Measurements from ENCODE around the gene NAGA.

Gene NAGA

GRCh38 chr22:42083119-42083518 is 12.5 kb upstream of the NAGA start:
- TF ChIP-seq FOXP2 (optimal IDR thresholded peaks at IDR 0.05; ENCODE audit: borderline replicate concordance, extremely low read depth, extremely low read length, insufficient read depth): no peak
- TF ChIP-seq REST (IDR thresholded peaks at IDR 0.05; ENCODE audit: insufficient read depth in 1 of 2, low read depth in 2 of 2, low read length in 2 of 2): no peak
- no peak for TF ChIP-seq POLR2AphosphoS5 (IDR thresholded peaks at IDR 0.05; ENCODE audit: low read depth, low read length)
- TF ChIP-seq TAF1 (IDR thresholded peaks at IDR 0.05; ENCODE audit: borderline replicate concordance, insufficient read depth, low read length): no peak
- no peak for TF ChIP-seq SIN3A (IDR thresholded peaks at IDR 0.05; ENCODE audit: borderline replicate concordance, insufficient read depth, low read length)

GRCh38 chr22:42080287-42080686 is 9.7 kb upstream of the NAGA start:
- TF ChIP-seq POLR2AphosphoS5 (IDR thresholded peaks at IDR 0.05; ENCODE audit: low read depth, low read length) (no peak), TAF1 (IDR thresholded peaks at IDR 0.05; ENCODE audit: borderline replicate concordance, insufficient read depth, low read length) (no peak), SIN3A (IDR thresholded peaks at IDR 0.05; ENCODE audit: borderline replicate concordance, insufficient read depth, low read length) (no peak), REST (IDR thresholded peaks at IDR 0.05; ENCODE audit: insufficient read depth in 1 of 2, low read depth in 2 of 2, low read length in 2 of 2) (no peak)

- 0 out of 2 replicates have a peak, but pooled peaks have one; percentile 60 for TF ChIP-seq SIN3A (IDR thresholded peaks at IDR 0.05; ENCODE audit: borderline replicate concordance, insufficient read depth, low read length)
- TF ChIP-seq TAF1 (IDR thresholded peaks at IDR 0.05; ENCODE audit: borderline replicate concordance, insufficient read depth, low read length): peak; percentile 86
- peak; percentile 87 for TF ChIP-seq FOXP2 (optimal IDR thresholded peaks at IDR 0.05; ENCODE audit: borderline replicate concordance, extremely low read depth, extremely low read length, insufficient read depth)
- TF ChIP-seq POLR2AphosphoS5 (IDR thresholded peaks at IDR 0.05; ENCODE audit: low read depth, low read length): peak; percentile 78
- TF ChIP-seq REST (IDR thresholded peaks at IDR 0.05; ENCODE audit: insufficient read depth in 1 of 2, low read depth in 2 of 2, low read length in 2 of 2): 0 out of 4 replicates have a peak, but pooled peaks of 1 of the 2 experiments have one; percentile 15
Observed at GRCh38 chr22:42079319-42080251, 9.0 kb upstream of the NAGA start, which contains the start of gene SMDT1. TSS of gene SMDT1 (plus strand) at chr22:42079700. CDS start at chr22:42079769, 69 bp downstream.

GRCh38 chr22:42078469-42079318 is 8.1 kb upstream of the NAGA start:
- TF ChIP-seq FOXP2 (optimal IDR thresholded peaks at IDR 0.05; ENCODE audit: borderline replicate concordance, extremely low read depth, extremely low read length, insufficient read depth) (no peak), SIN3A (IDR thresholded peaks at IDR 0.05; ENCODE audit: borderline replicate concordance, insufficient read depth, low read length) (no peak), TAF1 (IDR thresholded peaks at IDR 0.05; ENCODE audit: borderline replicate concordance, insufficient read depth, low read length) (no peak), POLR2AphosphoS5 (IDR thresholded peaks at IDR 0.05; ENCODE audit: low read depth, low read length) (no peak), REST (IDR thresholded peaks at IDR 0.05; ENCODE audit: insufficient read depth in 1 of 2, low read depth in 2 of 2, low read length in 2 of 2) (no peak)

Data from PFSK-1 (cell line).